HG02852 (cell line): ENCODE results near the gene RBBP7.
A peak's percentile ranks its signal among the peaks of the same experiment; 100 is the strongest.

Experiments
- ATAC-seq: cut with Tn5 transposase; IDR thresholded peaks from one replicate; pipeline ENCODE4 v1.9.1; 2021; ENCODE audit warnings: mild to moderate bottlenecking, moderate library complexity; ENCODE audit not compliant: unreplicated experiment

RBBP7 gene

DNA sequence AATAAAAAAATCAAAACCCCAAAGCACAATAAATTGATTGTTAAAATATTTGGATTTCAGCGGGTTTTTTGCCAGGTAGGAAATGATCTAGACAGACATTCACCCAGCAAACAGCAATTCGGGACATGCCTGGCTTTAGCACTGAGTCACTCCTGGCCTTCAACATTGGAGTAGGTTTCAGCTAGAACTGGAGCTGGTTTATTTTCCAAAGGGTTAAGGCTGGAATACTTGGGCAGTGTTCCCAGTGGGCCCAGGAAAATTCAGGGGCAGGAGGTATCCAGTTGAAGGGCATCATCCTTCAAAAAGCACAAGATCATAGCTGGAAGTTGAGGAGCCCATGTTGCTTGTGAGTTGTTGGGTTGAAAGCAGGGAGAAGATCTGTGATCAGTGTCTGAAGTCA lies 42.9 kb downstream of the RBBP7 start:
- no peak for ATAC-seq

DNA sequence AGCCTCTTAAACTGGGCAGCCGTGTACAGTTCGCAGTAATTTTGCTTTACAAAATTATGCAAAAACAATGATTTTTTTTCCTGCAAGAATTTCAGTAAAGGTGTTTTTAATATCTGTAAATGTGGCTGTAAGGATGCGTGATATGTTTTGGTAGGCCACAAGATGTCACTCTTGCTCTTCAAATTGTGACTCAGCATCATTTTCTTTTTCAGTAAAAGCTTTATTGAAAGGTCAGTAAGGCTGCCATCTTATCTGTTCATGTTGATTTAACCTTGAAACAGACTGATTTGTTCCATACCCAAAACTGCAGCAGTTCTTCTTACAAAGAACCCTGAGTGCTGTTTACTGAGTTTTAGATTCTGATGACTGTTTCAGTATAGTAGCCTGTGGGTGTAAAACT lies 44.0 kb downstream of the RBBP7 start:
- no peak for ATAC-seq

DNA sequence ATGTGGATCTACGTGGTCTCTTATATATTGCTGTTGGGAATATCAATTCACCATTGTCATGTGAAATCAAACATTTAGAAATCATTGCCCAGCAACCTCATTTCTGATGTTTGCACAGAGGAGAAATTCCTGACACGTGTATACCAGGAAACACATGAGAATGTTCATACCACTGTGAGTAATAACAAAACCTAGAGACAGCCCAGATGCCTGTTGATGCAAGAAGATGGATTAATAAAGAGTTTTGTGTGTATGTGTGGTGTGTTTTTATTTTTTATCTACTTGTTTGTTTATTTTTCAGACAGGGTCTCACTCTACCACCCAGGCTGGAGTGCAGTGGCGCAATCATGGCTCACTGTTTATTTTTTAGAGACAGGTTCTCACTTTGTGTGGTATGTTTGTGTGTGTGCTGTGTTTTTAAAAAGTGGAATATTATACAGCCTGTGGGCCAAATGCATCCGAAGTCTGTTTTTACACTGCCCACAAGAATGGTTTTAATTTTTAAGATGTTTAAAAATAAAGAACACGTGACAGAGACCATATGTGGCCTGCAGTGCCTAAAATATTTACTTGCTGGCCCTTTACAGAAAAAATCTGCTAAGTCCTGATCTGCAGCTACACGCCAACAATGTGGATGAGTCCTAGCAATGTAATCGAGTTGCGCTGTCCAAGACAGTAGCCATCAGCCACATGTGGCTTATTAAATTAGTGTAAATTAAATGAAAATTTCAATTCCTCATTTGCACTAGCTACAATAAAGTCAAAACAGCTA lies 44.7 kb downstream of the RBBP7 start:
- ATAC-seq, result no peak

DNA sequence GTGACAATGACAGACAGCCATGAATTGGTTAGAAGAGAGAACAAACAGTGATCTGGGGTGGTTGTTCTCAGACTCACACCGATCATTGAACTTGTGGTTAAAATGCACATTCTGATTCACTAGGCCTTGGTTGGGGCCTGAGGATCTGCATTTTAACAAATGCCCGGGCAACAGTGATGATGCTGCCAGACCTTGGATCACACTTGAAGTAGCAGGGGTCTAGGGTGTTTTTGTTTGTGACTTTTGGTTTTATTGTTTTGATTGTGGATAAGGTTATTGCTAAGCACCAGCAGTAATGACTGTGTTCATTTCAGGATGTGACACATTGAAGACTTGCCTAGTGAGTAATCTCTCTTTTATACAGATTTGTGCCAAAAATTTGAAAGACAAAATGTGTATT lies 47.4 kb downstream of the RBBP7 start:
- no peak for ATAC-seq

DNA sequence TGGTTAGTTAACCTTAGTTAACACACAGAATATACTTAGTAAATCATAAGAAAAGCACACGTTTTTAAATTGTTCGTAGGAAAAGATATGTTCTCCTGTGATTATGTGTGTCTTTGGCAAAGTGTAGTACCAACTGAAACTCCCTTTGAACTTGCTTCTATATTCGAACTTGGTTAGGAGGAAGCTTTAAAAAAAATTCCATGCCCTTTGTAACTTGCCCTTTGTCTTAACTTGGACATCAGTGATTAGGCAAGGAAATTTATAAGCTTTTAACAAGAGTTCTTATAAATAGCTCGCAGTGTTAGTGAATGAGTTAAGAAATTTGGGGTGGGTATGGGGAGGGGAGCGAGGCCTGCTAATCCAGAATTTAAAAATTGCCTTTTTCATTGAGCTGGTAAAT lies 50.5 kb downstream of the RBBP7 start:
- ATAC-seq, result no peak

DNA sequence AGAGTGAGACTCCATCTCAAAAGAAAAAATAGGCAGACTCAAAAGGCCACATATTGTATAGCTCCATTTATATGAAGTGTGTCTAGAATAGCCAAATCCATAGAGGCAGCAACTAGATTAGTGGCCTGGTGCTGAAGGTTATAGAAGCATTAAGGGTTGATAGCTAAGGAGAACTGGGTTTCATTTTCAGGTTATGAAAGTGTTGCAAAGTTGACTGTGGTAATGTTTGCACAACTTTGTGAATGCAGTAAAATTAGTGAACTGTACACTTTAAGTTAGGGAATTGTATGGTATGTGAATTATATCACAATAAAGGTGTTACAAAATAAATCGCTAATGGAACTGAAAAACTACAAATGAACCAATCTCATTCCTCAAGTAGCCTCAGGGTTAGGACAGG lies 55.6 kb downstream of the RBBP7 start:
- ATAC-seq, result no peak

DNA sequence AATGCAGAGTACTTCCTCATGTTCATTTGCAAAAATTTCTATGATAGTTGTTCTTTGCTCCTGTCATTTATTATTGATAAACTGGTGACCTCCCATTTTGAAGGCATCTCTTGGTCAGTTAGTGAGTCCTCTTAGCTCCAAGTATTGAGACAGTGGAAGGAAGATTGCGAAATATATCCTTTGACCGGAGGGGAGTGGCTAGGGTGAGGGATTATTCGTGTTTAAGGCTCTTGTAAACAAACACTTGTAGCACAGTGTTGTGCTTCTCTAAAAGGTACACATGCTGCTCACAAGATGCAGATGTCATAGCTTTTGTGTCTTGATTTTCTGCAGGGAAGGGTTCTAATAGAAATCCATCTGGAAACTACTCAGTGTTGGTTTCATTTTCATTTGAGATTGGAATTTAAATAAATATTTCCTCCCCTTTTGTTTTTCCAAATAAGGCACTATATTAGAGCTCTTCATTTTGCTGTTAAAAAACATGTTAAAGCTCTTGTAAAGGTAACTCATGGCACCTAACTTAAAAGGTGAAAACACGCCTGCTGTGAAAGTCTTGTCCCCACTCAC lies 62.1 kb downstream of the RBBP7 start:
- no peak for ATAC-seq

DNA sequence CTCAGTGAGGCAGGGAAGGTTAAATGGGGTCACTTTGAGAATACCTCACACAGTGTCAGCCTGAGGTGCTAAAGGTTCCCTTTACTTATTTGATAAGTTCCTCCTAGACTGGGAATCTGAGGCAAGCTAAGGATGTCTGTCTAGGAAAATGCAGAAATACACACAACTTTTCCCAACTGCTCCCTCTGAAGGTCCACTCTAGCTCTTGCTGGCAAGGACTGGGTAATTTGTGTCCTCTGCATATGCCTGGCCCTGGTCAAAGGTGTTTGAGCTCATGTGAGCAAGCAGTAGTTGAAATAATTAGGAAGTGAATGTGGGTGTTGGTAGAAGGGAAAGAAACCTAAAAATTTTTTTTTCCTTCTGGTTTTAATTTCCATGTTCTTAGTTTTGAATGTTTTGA lies 62.6 kb downstream of the RBBP7 start:
- ATAC-seq, result no peak

DNA sequence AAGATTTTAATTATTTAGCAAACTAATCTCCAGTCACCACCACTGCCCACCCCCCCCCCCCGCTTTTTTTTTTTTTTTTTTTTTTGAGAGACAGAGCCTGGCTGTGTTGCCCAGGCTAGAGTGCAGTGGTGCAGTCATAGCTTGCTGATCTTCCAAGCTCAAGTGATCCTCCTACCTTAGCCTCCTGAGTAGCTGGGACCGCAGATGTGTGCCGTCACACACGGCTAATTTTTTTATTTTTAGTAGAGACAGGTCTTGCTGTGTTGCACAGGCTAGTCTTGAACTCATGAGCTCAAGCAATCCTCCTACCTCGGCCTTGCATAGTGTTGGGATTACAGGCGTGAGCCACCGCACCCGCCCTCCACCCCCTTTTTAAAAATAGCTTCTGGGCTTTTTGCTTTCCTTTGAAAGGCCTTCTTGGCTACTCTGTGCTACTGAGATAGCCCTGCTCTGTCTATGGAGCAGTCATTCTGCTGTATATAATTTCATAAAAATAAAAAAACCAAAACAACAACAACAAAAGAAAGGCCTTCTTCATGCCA lies 65.2 kb downstream of the RBBP7 start:
- peak; percentile 78 for ATAC-seq

DNA sequence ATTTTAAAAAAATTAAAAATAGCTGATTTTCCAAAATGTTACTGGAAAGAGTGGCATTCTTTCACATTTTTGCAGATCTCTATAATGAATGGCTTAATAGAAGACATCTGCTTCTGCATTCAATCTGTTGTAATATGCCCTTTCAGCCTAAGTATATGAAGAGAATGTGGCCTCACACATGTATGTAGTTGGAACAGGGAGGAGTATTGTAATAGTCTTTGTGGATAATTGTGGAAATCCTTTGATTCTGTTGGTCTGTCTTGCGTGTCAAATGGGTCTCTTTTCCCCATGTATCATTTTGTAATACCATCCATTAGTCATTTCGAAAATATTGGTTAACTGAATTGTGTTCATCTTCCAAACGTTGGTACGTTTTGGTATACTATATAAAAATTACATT lies 72.3 kb downstream of the RBBP7 start:
- no peak for ATAC-seq

DNA sequence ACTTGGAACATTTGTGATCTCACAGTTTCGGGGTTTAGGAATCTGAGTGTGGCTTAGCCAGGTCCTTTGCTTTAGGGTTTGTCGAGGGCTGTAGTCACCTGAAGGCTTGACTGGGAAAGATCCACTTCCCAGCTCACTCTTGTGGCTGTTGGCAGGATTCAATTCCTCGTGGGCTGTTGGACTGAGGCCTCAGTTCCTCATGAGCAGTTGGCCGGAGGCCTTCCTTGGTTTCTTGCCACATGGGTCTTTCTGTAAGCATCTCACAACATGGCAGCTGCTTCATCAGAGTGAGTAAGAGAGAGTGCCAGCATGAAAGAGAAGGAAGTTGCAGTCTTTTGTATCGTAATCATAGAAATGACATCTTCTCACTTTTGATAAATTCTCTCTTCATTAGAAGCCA lies 72.8 kb downstream of the RBBP7 start:
- no peak for ATAC-seq

DNA sequence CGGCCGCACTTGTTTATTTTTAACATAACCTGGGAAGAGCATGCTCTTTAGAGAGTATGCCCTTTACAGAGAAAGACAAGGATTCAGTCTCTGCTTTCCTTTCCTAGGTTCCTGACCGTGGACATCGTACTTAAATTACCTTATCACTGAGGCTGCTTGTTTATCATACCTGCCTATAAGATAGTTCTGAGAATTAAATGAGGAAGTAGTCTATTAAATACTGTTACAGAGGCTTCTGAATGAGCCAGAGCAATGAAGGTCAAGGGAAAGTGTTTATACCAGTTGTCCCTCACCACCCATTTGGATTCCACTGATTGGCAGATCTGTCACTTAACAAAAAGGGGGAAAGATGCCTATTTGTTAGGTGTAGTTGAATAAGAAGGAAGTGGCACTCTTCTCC lies 73.9 kb downstream of the RBBP7 start:
- ATAC-seq, result no peak
